HG02884 (cell line): ENCODE data around the gene ZFP91.
"Not testable (repeated sequence)": the region's sequence is repeated elsewhere in the genome, so short reads cannot be mapped to it uniquely, and the experiment has no call there.

Source experiments
- ATAC-seq: cut with Tn5 transposase; IDR thresholded peaks from one replicate; pipeline ENCODE4 v1.9.1; 2021; ENCODE audit warnings: mild to moderate bottlenecking, moderate library complexity; ENCODE audit not compliant: unreplicated experiment

The ZFP91 gene, protein sequence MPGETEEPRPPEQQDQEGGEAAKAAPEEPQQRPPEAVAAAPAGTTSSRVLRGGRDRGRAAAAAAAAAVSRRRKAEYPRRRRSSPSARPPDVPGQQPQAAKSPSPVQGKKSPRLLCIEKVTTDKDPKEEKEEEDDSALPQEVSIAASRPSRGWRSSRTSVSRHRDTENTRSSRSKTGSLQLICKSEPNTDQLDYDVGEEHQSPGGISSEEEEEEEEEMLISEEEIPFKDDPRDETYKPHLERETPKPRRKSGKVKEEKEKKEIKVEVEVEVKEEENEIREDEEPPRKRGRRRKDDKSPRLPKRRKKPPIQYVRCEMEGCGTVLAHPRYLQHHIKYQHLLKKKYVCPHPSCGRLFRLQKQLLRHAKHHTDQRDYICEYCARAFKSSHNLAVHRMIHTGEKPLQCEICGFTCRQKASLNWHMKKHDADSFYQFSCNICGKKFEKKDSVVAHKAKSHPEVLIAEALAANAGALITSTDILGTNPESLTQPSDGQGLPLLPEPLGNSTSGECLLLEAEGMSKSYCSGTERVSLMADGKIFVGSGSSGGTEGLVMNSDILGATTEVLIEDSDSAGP

DNA sequence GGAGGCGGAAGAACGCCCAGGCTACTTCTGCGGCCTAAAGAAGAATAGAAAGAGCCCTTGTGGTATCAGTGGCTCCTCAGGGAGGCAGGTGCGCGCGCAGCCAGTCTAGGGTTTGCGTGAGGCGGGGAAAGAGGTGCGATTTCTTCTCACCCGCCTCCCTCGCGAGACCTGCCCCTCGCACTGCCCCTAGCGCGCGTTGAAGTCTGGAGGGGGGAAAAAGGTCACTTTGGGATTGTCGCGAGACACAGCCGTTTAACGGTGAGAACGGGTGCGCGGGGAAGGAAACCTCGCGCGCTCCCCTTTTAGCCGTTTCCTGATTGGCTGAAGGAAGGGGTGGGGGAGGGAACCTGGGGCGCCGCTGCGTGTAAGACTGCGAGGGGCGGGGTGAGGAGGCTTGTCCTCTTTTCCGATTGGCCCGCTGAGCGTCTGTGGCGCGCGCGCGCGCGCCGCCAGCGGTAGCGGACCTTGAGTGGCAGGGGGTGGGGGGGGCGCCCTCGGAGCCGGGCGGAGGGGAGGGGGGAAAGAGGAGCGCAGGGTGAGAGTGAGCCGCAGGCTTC lies at the start of gene ZFP91:
TSS of gene ZFP91 (plus strand) at position 429 of the 557 bp plus-strand sequence. CDS start 219 bp downstream, outside the sequence.
- peak; percentile 29 for ATAC-seq

DNA sequence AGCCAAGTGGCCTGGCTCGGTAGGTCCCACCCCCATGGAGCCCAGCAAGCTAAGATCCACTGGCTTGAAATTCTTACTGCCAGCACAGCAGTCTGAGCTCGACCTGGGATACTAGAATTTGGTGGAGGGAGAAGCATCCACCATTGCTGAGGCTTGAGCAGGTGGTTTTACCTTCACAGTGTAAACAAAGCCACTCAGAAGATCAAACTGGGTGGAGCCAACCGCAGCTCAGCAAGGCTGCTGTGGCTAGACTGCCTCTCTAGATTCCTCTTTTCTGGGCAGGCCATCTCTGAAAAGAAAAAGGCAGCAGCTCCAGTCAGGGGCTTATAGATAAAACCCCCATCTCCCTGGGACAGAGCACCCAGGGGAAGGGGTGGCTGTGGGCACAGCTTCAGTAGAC lies 48.6 kb upstream of the ZFP91 start:
- no peak for ATAC-seq

DNA sequence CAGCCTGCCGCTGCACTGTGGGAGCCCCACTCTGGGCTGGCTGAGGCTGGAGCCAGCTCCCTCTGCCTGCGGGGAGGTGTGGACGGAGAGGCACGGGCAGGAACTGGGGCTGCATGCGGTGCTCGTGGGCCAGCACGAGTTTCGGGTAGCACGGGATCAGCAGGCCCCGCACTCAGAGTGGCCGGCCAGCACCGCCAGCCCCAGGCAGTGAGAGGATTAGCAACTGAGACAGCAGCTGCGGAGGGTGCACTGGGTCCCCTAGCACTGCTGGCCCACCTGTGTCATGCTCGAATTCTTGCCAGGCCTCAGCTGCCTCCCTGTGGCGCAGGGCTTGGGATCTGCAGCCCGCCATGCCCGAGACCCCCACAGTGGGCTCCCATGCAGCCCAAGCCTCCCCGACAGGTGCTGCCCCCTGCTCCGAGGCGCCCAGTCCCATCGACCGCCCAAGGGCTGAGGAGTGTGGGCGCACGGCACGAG lies 47.0 kb upstream of the ZFP91 start:
- ATAC-seq = no peak

DNA sequence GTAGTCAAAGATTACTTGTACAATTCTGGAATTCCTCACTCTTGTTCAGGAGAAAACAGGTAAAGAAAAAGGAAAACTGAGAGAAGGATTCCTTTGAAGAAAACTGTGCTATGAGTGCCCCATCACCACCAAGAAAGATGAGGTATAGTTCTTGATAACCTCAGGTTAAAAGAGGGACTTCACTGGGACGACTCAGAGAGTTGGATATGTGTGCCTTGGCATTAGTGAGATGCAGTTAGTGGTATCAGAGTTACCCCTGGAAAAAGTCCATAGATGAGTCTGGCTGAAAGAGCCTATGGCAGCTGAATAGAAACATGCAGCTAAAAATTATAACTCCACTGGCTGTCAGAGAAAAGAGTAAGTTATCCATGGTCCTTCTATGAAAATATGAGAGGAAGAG lies 32.0 kb upstream of the ZFP91 start:
- no peak for ATAC-seq

DNA sequence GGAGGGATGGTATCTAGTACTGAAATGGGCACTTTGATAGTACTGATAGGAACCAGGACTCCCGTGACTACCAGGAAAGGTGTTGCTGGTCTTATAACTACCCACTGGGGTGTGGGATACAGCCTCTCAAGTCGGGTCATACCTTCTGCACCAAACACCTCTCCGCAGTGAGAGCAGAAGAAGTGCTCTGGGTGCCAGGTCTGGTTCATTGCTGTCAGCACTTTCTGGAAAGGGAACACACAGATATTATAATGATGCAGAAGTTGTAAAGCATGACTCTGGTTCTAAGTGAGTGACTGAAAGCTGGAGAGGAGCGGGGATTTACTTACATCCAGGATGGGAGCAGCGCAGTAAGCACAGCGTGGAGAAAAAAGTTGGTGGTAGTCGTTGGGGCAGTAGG lies 29.2 kb upstream of the ZFP91 start:
- ATAC-seq = no peak

DNA sequence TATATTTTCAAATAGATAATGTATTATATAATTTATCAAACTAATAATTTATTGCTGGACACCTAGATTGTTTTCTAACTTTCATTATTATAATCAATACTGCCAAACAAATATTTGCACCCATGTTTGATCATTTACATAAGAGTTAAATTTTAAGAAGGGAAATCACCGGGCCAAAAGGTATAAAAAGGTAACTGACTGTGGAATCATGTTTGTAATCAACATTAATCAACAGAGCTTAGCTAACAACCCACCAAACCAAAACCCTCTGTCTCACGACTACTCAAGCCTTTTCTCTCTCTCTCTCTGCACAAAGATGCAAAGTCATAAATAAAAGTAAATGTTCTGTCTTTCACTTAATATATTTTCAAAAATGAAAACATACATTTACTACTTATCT lies 18.0 kb upstream of the ZFP91 start:
- ATAC-seq = no peak

DNA sequence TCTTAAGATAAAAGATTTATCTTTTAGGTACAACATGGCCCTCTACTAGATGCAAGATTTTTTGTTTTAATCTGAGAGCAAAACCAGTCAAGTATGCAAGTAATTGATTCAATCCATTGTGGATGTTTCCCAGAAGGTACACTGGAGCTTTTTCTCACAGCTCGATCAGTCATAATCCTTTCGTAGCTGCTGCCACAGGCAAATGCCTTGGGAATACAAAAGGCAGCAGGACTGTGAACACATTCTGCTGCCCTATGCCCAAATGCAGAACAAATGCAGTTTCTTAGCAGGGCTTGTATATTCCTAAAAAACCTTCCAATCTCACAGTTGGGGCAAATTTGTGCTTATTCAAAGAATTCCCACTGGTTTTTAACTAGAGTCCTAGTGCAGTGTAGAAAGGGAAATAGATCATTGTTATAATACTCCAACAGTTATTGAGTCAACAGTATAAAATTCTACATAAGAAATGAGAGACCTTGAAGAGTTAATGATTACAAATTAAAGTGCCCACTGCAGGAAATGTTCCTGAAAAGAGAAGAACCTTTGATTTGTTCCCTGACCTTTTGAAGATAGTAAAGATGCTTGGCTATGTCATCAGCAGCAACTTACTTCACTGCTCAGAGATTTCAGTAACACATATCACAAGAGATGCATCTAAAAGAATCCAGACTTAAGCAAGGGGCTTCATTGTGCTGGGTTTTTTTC lies 17.3 kb upstream of the ZFP91 start:
- ATAC-seq = no peak

DNA sequence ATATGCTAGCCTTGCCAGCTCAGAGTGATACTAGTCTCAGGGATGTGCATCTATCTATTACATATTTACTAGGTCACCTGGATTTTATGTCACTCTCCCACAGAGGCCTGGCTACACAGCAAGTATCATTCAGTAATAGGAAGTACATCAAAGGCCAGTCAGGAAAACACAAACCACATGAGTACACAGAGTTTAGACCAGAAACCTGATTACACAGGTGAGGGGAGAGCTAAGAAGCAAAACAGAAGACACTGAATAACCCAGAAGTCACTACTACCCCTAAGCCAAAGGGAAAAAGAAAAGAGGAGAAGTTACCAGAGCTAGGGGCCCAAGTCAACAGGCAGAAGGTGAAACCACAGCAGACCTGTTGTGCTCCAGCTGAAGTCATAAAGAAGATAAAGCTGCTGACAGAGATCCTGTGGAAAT lies 16.5 kb upstream of the ZFP91 start:
- peak; percentile 87 for ATAC-seq

DNA sequence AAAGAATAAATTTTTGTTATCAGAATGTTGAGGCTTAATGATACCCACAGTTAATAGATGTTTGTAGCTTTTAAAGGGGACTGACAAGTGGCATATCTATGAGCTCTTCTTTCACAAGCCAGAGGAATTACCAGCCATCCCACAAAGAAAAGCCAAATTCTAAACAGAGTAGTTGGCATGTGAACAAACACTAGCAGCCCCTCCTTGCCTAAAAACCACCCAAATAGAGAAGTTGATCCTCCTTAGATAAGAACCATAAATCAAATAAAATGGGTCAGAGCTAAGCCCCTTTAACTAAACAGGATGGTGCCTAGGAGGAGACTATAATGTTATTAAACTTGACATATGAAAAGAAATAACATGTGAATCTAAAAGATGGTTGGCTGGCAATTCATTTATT lies 14.6 kb upstream of the ZFP91 start:
- no peak for ATAC-seq

DNA sequence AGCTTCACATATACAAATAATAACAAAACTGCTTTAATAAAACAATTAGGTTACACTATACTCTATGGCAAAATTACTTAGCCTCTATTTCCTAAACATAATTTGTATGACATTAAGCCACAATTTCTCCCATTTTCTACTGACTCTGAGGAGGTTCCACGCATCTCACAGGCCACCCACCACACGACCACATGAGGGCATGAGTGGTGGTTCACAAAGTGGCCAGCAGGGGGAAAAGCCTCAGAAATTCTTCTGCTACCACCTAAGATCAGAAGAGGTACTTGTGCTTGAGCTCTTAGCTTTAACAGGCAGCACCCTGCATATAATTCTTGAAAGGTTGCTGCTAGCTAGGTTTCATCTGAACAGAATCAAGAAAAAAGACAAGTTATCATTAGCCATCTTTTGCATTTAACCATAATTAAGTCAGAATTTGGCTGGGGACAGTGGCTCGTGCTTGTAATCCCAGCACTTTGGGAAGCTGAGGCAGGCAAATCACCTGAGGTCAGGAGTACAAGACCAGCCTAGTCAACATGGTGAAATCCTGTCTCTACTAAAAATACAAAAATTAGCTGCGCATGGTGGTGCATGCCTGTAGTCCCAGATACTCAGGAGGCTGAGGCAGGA lies 10.9 kb upstream of the ZFP91 start:
- peak; percentile 87 for ATAC-seq

DNA sequence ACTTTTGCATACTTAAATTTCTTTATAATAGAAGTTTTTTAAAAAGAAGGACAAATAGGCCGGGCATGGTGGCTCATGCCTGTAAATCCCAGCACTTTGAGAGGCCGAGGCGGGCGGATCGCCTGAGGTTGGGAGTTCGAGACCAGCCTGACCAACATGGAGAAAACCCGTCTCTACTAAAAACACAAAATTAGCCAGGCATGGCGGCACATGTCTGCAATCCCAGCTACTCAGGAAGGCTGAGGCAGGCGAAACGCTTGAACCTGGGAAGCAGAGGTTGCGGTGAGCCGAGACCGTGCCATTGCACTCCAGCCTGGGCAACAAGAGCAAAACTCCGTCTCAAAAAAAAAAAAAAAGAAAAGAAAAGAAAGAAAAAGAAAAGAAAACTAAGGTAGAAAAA lies 6.0 kb upstream of the ZFP91 start:
- ATAC-seq = not testable (repeated sequence)

DNA sequence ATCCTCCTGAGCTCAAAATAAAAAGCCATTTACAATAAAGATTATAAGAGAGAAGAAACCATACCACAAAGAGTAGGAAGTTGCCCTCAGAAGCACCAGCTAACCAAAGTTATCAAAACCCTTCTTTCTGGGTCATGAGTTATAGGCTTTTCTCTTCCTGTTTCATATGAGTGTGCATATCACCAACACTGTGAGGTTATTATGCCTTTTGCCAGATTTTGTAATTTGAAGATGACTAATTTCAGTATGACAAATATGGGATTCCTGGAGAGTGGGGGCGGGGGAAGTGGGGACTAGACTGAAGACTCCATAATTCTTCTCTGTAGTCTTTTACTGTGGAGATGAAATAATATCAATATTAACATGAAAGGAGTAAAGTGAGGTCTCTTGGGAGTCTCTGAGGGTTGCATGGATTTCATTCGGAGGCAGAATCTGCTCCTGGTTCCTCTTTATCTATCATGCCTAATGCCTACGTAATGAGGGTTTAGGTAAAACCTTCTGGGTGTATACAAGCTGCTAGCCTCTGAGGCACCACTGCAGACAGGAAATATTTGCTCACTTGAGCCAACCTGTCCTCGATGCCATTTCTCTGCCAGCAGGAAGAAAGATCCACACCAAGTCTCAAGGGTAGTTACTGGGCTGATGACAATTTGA lies 5.3 kb upstream of the ZFP91 start:
- ATAC-seq = peak; percentile 26

DNA sequence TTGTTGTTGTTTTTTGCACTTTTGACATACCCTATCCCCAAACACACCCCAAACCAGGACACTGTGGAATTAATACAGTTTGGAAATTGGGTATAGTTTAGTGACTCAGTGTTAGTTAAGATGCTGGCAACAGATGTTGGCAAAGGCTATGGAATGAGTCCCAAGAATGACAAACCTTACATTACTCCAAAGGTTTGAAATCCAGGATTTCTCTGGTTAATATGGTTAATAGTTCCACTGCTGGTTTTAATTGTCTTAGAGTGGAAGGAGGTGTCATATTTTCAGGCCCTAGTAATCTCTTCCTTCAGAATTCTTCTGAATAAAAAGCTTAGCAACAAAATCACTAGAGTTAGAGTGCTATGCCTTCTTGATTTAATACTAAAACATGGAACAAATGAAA lies 4.0 kb upstream of the ZFP91 start:
- ATAC-seq = no peak

DNA sequence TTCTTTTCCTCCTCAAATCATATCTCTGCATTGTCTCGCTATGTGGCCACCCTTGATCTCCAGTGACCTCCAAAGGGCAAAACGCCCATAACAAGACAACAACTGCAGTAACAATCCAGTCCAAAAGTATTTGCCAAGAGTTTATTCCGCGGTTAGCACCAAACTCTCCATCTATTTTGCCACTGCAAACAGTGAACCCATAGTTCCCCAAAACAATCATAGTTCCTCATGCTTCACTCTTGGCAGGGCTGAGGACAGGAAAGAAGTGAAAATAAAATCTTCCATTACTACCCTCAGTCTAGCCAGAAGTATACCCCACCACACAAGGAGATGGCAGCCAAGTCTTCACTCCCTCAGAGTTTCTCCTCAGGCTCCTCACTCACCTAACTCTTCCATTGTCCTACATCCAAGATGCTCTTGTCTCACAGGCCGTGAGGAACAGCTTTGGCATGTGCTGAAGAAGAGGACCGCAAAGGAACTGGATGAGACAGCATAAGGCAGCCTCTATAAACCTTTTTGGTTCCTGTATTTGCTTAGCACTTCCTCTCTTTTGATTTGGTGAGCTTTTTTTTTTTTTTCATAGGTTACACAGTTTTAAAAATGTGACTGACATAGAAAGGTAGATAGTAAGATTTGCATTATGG lies 3.4 kb upstream of the ZFP91 start, which contains the start of gene LPXN:
TSS of gene LPXN (minus strand) at position 480 of the 644 bp plus-strand sequence. CDS start at position 396, 84 bp downstream.
- ATAC-seq = no peak

DNA sequence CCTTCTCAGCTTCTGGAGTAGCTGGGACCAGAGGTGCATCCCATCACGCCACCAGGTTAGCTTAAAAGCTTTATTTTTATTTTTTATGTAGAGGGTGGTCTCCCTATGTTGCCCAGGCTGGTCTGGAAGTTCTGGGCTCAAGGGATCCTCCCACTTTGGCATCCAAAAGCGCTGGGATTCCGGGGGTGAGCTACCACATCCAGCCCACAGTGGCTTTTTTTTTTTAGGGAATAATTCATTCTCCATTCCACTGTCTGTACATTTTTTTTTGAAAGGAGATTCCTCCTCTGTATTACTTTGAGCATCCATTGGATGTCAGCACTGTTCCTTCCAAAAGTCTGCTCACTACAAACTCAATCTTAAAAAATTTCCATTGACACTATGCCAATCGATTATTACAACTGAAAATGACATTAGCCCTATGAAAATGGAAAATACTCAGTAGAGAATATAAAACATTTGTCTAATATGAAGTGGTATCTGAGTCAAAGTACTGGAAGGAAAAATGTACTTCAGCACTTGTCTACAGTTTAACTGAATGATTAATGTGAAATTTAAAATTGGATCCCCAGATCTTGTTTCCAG lies 1.9 kb upstream of the ZFP91 start:
- ATAC-seq = no peak

DNA sequence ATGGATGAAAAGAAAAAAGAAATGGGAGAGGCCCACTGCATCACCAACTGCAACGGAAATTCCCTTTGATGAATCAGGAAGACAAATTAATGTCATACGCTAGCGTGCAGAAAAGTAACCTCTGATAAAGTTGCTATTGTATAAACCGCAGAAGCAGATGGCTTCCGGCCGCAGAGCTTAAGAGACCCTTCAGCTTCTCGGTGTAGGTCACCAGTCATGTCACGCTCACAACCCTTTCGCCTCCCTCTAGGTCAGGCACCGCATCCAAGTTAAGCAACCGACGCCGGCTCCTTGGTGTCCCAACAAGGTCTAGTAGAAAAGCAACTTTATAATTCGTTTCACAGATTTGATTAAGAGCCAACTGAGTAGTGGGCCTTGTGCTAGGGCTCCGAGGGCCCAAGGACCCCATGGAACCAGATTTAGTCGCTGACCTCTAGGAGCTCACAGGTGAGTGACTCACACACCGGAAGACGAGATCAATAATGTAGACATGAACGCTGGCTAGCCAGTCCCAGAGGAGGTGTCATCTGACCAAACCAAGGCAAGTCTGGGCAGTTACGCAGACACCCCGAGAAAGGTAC lies 1.2 kb upstream of the ZFP91 start:
- ATAC-seq = peak; percentile 40

DNA sequence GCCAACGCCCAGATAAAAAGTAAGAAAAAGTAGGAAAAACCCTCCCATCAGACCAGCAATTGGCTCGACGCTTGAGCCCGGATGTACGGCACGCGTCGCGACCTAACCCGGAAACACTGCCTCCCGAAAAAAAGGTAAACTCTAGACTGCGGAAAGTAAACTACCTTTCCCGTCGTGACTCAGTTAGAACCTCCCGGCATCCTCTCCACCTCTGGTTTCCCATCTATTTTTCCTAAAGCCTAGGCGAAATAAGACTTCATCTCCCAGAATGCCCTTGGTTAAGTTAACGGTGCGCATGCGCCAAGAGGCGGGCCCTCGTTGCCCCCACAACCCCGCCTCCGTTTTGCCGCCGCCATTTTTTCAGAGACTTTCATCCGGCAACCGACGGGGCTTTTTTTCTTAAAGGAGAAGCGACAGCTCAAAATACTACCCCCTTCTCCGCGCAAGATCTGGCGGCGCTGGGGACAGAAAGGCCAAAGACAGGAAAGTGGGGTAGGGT lies 678 bp upstream of the ZFP91 start:
- no peak for ATAC-seq

DNA sequence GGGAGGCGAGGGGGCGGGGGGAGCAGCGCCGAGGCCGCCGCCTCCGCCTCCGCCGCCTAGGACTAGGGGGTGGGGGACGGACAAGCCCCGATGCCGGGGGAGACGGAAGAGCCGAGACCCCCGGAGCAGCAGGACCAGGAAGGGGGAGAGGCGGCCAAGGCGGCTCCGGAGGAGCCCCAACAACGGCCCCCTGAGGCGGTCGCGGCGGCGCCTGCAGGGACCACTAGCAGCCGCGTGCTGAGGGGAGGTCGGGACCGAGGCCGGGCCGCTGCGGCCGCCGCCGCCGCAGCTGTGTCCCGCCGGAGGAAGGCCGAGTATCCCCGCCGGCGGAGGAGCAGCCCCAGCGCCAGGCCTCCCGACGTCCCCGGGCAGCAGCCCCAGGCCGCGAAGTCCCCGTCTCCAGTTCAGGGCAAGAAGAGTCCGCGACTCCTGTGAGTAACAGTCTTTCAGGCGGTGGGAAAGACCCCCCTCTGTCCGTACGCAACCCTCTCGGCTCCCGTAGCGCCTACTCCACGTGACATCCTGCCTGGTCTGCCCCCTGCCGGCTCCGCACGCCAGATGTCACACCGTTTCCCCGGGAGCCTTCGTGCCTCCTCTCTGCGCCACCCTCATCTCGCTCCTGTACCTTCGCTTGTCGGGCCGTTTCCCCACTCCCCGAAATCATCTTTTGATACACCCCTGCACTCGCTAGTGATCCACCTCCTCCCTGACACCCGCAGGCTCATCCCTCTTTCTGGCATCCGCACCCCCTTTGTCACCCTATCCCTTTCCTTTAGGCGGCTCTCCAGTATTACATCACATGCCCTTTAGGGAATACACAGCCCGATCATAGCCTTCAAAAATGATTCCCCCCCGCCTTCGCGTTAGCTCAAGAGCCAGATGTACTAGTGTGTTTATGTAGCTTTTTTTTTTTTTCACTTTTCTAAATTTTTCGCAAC lies 598 bp downstream of the ZFP91 start:
- ATAC-seq = peak; percentile 36
